LNCAP (cell line): ENCODE measurements around the gene AIP.

Experiments used
- CTCF ChIP-seq: fragments of 450-650 bp; IDR thresholded peaks from 2 replicates; pipeline ENCODE4 v1.5.1; 2017; ENCODE audit warnings: mild to moderate bottlenecking

Gene AIP

GRCh38 chr11:67508486-67509121, 25.8 kb downstream of the AIP start:
- TF ChIP-seq CTCF: no peak

- TF ChIP-seq CTCF: no peak
These were observed 27.2 kb downstream of the AIP start for GRCh38 chr11:67510023-67510345.

GRCh38 chr11:67514116-67514515, 31.3 kb downstream of the AIP start:
- TF ChIP-seq CTCF: no peak

DNA sequence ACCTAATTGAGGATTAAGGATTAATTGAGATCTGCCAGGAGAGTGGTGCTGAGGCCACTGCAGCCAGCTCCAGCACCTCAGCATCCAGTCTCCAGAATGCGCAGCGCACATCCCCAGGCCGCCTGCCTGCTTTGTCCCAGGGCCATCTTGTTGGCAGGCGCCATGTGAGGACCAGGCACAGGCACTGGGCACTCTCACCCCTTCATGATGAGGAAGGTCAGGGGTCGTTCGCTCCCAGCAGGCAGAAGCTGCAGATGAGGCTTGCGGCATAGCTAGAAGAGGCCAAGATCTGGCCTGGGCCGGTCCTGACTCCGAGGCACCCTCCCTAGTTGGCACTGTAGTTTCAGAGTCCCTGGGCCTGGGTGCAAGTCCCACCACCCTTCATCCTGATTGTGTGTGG, 34.0 kb downstream of the AIP start:
- TF ChIP-seq CTCF: no peak

DNA sequence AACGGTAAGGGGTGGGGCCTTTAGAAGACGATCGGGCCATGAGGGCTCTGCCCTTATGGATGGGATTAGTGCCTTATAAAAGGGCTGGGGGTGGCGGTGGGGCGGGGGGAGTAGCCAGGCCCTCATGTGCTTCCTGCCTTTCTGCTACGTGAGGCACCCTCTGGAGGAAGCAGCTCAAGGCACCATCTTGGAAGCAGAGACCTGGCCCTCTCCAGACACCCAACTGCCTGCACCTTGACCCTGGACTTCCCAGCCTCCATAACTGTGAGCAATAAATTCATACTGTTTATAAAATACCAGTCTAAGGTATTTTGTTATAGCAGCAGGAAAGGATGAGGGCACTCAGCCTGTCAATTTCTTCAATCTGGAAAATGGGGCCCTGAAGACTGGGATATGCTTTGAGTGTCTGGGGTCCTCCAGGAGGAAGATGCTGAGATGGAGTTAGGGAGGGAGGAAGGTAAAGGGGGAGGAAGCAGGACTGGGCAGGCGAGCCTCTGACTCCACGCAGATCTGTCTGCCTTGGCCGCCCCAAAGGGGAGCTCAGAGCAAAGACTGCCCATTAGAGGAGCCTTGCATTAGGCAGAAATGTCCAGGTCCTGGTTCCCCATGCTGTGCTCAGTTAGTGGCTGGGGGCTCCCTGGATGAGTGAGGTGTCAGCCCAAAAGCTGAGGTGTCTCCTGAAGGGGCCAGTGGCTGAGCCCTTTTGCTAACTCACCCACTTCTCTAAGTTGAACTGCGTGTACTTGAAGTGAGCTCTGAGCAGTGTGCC, 35.1 kb downstream of the AIP start:
- TF ChIP-seq CTCF: no peak

DNA sequence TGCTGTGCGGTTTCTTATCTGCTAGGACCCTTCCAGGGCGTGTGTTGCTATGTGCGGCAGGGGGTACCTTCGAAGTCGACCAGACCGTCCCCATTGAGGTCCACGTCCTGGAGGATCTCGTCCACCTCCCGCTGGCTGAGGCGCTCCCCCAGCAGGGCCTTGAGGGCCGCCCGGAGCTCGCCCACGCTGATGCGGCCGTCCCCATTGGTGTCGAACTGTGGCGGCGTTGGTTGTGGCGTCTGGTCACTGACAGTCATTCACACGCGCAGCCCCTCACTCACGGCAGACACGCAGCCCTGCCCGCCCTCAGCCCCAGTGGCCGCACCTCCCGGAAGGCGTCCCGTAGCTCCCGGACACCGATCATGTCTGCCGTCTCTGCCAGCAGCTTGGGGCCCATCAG, 36.9 kb downstream of the AIP start:
- no peak for TF ChIP-seq CTCF

- TF ChIP-seq CTCF: no peak
These were observed 38.3 kb downstream of the AIP start for GRCh38 chr11:67520856-67521824.
